Sigmoid colon (tissue), 3 donors: ENCODE results near the gene PISD.
"Not testable (repeated sequence)": the region's sequence is repeated elsewhere in the genome, so short reads cannot be mapped to it uniquely, and the experiment has no call there.

Experiments used
- POLR2A ChIP-seq, 2 donors: fragments of 450-650 bp; IDR thresholded peaks; one replicate each; pipeline ENCODE4 v1.6.1; 2016; ENCODE audit warnings: antibody characterized with exemption in 2 of 2, mild to moderate bottlenecking in 2 of 2, moderate library complexity in 2 of 2
- TF ChIP-seq, protein P1 (sequence below), 4 experiments: fragments of 450-650 bp in 3 of 4; fragments of 200-600 bp in 1 of 4; IDR thresholded peaks; one replicate each; pipeline ENCODE4 v1.5.1; 2016 to 2019; ENCODE audit warnings: antibody characterized with exemption in 4 of 4, mild to moderate bottlenecking in 3 of 4, moderate library complexity in 2 of 4

DNA sequence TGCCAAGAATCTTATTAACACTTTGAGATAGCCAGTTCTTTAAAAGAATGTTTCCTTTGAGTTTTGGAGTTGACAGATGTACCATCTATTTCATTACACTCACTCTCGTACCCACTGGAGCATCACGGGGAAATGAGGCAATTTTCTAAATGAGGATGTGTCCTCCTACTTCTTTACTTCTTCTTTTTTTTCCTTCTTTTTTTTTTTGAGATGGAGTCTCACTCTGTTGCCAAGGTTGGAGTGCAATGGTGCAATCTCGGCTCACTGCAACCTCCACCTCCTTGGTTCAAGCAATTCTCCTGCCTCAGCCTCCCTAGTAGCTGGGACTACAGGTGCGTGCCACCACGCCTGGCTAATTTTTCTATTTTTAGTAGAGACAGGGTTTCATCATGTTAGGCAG is 12.2 kb upstream of the PISD start:
- TF ChIP-seq, protein P1, sequence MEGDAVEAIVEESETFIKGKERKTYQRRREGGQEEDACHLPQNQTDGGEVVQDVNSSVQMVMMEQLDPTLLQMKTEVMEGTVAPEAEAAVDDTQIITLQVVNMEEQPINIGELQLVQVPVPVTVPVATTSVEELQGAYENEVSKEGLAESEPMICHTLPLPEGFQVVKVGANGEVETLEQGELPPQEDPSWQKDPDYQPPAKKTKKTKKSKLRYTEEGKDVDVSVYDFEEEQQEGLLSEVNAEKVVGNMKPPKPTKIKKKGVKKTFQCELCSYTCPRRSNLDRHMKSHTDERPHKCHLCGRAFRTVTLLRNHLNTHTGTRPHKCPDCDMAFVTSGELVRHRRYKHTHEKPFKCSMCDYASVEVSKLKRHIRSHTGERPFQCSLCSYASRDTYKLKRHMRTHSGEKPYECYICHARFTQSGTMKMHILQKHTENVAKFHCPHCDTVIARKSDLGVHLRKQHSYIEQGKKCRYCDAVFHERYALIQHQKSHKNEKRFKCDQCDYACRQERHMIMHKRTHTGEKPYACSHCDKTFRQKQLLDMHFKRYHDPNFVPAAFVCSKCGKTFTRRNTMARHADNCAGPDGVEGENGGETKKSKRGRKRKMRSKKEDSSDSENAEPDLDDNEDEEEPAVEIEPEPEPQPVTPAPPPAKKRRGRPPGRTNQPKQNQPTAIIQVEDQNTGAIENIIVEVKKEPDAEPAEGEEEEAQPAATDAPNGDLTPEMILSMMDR (IDR thresholded peaks at IDR 0.05), result not testable (repeated sequence)
- not testable (repeated sequence) for TF ChIP-seq POLR2A (IDR thresholded peaks at IDR 0.05)
